Neural progenitor cell (in vitro differentiated cells): ENCODE measurements around the gene DEDD2. TPM values are rescaled to one million over a fixed set of nuclear protein-coding genes. Genes with fewer than 3 reads are reported as not detected.

ENCODE experiments used
- DNase-seq: peaks from one replicate; pipeline ENCODE4 v3.0.0-alpha.2; 2016; ENCODE audit warnings: low spot score
- H2AFZ ChIP-seq: fragments of 200-600 bp; sonication (generic); replicated peaks from 2 replicates; pipeline ENCODE4 v1.6.1; 2016; ENCODE audit warnings: antibody characterized with exemption
- H3F3A ChIP-seq: fragments of 200-600 bp; sonication (generic); 2 replicates; pipeline ENCODE4 v1.6.1; 2016; ENCODE audit warnings: antibody characterized with exemption, low read depth
- H3K27ac ChIP-seq: fragments of 200-600 bp; sonication (generic); 2 replicates; pipeline ENCODE4 v1.5.1; 2016; ENCODE audit warnings: mild to moderate bottlenecking
- H3K27me3 ChIP-seq: fragments of 200-600 bp; sonication (generic); 2 replicates; pipeline ENCODE4 v1.6.1; 2016; ENCODE audit warnings: mild to moderate bottlenecking, moderate library complexity
- H3K36me3 ChIP-seq: fragments of 200-600 bp; sonication (generic); 2 replicates; pipeline ENCODE4 v1.5.1; 2016
- H3K4me1 ChIP-seq: fragments of 200-600 bp; sonication (generic); 2 replicates; pipeline ENCODE4 v1.6.1; 2016; ENCODE audit warnings: mixed run types
- H3K4me2 ChIP-seq: fragments of 200-600 bp; sonication (generic); 2 replicates; pipeline ENCODE4 v1.6.1; 2016
- H3K4me3 ChIP-seq: fragments of 200-600 bp; sonication (generic); 2 replicates; pipeline ENCODE4 v1.5.1; 2016
- H3K79me2 ChIP-seq: fragments of 200-600 bp; sonication (generic); 2 replicates; pipeline ENCODE4 v1.6.1; 2016; ENCODE audit warnings: low read depth
- H3K9ac ChIP-seq: fragments of 200-600 bp; sonication (generic); 2 replicates; pipeline ENCODE4 v1.6.1; 2016
- H3K9me3 ChIP-seq: fragments of 200-600 bp; sonication (generic); 2 replicates; pipeline ENCODE4 v1.5.1; 2016; ENCODE audit warnings: low read depth
- H4K20me1 ChIP-seq: fragments of 200-600 bp; sonication (generic); 2 replicates; pipeline ENCODE4 v1.6.1; 2016; ENCODE audit warnings: low read depth
- H3K27ac Mint-ChIP-seq: 3 replicates; pipeline ENCODE4 v1.8.0; 2021; ENCODE audit warnings: mixed read lengths
- H3K27me3 Mint-ChIP-seq: 2 replicates; pipeline ENCODE4 v1.8.0; 2022; ENCODE audit warnings: low read depth, mild to moderate bottlenecking, inconsistent platforms, moderate library complexity, mixed read lengths; ENCODE audit not compliant: insufficient read depth
- H3K36me3 Mint-ChIP-seq: 3 replicates; pipeline ENCODE4 v1.8.0; 2021; ENCODE audit warnings: mixed read lengths
- H3K4me1 Mint-ChIP-seq: 3 replicates; pipeline ENCODE4 v1.8.0; 2021; ENCODE audit warnings: mixed read lengths
- H3K4me3 Mint-ChIP-seq: 3 replicates; pipeline ENCODE4 v1.8.0; 2021; ENCODE audit warnings: mild to moderate bottlenecking, moderate library complexity, mixed read lengths
- H3K9me3 Mint-ChIP-seq: 3 replicates; pipeline ENCODE4 v1.8.0; 2020; ENCODE audit warnings: mixed read lengths
- EZH2 ChIP-seq: fragments of 200-600 bp; sonication (generic); IDR thresholded peaks from 2 replicates; pipeline ENCODE4 v1.6.1; 2017; ENCODE audit warnings: antibody characterized with exemption, mild to moderate bottlenecking, moderate library complexity
- EZH2phosphoT487 ChIP-seq: fragments of 200-600 bp; sonication (generic); IDR thresholded peaks from 2 replicates; pipeline ENCODE4 v1.6.1; 2017; ENCODE audit warnings: antibody characterized with exemption
- total RNA-seq: library from RNA; depleted of rRNA; stranded (reverse); fragments of >200 nt; gene quantifications from 2 replicates; pipeline ENCODE4 v1.2.3, GENCODE V29; 2015; ENCODE audit warnings: low replicate concordance
- TF ChIP-seq, protein P1 (sequence below): fragments of 200-600 bp; sonication (generic); IDR thresholded peaks from 2 replicates; pipeline ENCODE4 v1.5.1; 2017; ENCODE audit warnings: antibody characterized with exemption, mild to moderate bottlenecking

DEDD2 gene
- total RNA-seq, 1 donor from 2014 or later: 19.8 TPM

DNA sequence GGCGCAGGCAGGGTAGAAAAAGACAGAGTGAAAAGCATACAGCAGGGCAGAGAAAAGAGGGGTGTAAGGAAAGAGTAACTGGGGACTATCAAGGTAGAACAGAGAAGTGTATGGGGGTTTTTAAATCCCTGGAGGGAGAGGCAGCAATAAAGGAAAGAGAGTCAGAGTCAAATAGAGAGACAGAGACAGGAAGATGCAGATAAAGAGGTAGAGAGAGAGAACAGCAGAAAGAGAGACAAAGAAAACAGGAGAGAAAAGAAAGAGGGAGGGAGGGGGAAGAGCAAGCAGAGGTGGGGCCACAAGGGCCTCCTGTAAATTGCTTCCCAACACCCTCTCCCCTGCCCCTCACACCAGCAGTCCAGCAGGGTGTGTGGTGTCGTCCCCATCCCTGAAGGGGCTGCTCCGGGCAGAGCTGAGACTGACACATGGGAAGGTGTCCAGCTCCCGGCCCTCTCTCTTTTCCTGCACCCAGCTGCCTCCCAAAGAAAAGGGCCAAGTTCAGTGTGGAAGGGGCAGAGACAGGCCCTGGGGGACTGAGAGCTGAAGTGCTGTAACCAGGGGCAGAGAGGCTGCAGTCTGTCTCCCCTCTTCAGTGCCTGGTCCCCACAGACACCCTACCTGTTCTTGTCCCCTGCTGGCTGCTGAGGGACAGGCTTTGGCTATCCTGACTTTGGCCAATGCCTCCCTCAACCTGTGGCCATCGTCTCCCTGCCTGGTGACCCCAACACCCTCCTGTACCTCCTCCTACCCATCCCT is 67.9 kb downstream of the DEDD2 start:
- H3K9me3 ChIP-seq: no peaks in the 10 kb centered on the region
- Mint-ChIP-seq H3K27ac (no peak overlapping the region), H3K4me1 (peaks cover 38% of the 10 kb centered on the region), H3K27me3 (peaks cover 23% of the 10 kb centered on the region), H3K36me3 (no peaks in the 10 kb centered on the region), H3K9me3 (no peaks in the 10 kb centered on the region), H3K4me3 (peak overlapping the region; percentile 16)
- no peak overlapping the region for H3K4me2 ChIP-seq
- no peak overlapping the region for H2AFZ ChIP-seq
- H3K4me3 ChIP-seq: no peak overlapping the region
- H3K9ac ChIP-seq: no peak overlapping the region
- peaks cover 8% of the 10 kb centered on the region for H4K20me1 ChIP-seq
- no peak overlapping the region for H3K27ac ChIP-seq
- H3K4me1 ChIP-seq: peaks cover 15% of the 10 kb centered on the region
- H3K79me2 ChIP-seq: no peaks in the 10 kb centered on the region
- no peaks in the 10 kb centered on the region for H3K36me3 ChIP-seq
- no peaks in the 10 kb centered on the region for H3F3A ChIP-seq
- TF ChIP-seq EZH2phosphoT487 (no peak), EZH2 (no peak)
- TF ChIP-seq, protein P1, sequence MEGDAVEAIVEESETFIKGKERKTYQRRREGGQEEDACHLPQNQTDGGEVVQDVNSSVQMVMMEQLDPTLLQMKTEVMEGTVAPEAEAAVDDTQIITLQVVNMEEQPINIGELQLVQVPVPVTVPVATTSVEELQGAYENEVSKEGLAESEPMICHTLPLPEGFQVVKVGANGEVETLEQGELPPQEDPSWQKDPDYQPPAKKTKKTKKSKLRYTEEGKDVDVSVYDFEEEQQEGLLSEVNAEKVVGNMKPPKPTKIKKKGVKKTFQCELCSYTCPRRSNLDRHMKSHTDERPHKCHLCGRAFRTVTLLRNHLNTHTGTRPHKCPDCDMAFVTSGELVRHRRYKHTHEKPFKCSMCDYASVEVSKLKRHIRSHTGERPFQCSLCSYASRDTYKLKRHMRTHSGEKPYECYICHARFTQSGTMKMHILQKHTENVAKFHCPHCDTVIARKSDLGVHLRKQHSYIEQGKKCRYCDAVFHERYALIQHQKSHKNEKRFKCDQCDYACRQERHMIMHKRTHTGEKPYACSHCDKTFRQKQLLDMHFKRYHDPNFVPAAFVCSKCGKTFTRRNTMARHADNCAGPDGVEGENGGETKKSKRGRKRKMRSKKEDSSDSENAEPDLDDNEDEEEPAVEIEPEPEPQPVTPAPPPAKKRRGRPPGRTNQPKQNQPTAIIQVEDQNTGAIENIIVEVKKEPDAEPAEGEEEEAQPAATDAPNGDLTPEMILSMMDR: no peak
- peaks cover 46% of the 10 kb centered on the region for H3K27me3 ChIP-seq
- no peak for DNase-seq

Other genes with a start within 250 kb of the DEDD2 start
- 1.6 TPM in 1 of 2 replicates, not detected in the other for gene ATP1A3, start 223.4 kb downstream of the DEDD2 start, total RNA-seq
- 5.8 and 19.4 TPM in 2 replicates for gene GRIK5, start 147.5 kb downstream of the DEDD2 start, total RNA-seq
- 13.4 and 35.6 TPM in 2 replicates for gene ZNF574, start 141.5 kb downstream of the DEDD2 start, total RNA-seq
- 0.31 and 0.69 TPM in 2 replicates for gene POU2F2, start 85.2 kb downstream of the DEDD2 start, total RNA-seq
- 6.5 and 13.0 TPM in 2 replicates for gene ZNF526, start 2.6 kb upstream of the DEDD2 start, total RNA-seq
- gene GSK3A, start 24.9 kb upstream of the DEDD2 start, total RNA-seq: 22.5 and 41.3 TPM in 2 replicates
- gene ERF, start 37.5 kb upstream of the DEDD2 start, total RNA-seq: 43.1 and 94.8 TPM in 2 replicates
- gene CIC, start 51.6 kb upstream of the DEDD2 start, total RNA-seq: 5.2 and 28.1 TPM in 2 replicates
- gene PRR19, start 84.5 kb upstream of the DEDD2 start, total RNA-seq: 1.0 TPM in 2 replicates
- gene PAFAH1B3, start 84.9 kb upstream of the DEDD2 start, total RNA-seq: 63.2 and 106 TPM in 2 replicates
- gene TMEM145, start 95.6 kb upstream of the DEDD2 start, total RNA-seq: 0.37 and 6.6 TPM in 2 replicates
- 7.3 and 21.4 TPM in 2 replicates for gene MEGF8, start 108.0 kb upstream of the DEDD2 start, total RNA-seq
- gene CNFN, start 172.6 kb upstream of the DEDD2 start, total RNA-seq: 2.9 and 3.2 TPM in 2 replicates
- gene LIPE, start 209.7 kb upstream of the DEDD2 start, total RNA-seq: 3.5 and 5.0 TPM in 2 replicates
- gene CXCL17, start 225.3 kb upstream of the DEDD2 start, total RNA-seq: 0.12 TPM in 1 of 2 replicates, not detected in the other